BJ (cell line): ENCODE results near the gene PPP1R1B. TPM values are rescaled to one million over a fixed set of nuclear protein-coding genes. Genes with fewer than 3 reads are reported as not detected.

Experiments used
- CTCF ChIA-PET: fragments of 350-600 bp; formaldehyde crosslinking; extraction: SDS; loops from one replicate; lab custom pipeline; 2021; ENCODE audit warnings: antibody characterized with exemption, inconsistent platforms; lab: Yijun Ruan, JAX
- POLR2A ChIA-PET: fragments of 300-600 bp; sonication (Branson Sonifier 250); formaldehyde crosslinking; extraction: SDS; loops from one replicate; lab custom pipeline; 2021; ENCODE audit warnings: antibody characterized with exemption; lab: Charles Lee
- DNase-seq: peaks from one replicate; pipeline ENCODE4 v3.0.0-alpha.2; 2011; ENCODE audit warnings: low read depth
- H3K27me3 ChIP-seq: 2 replicates; pipeline ENCODE4 v1.6.0; 2011; ENCODE audit warnings: low read length; ENCODE audit not compliant: control insufficient read depth, insufficient read depth
- H3K36me3 ChIP-seq: 2 replicates; pipeline ENCODE4 v1.5.1; 2011; ENCODE audit warnings: low read length; ENCODE audit not compliant: control insufficient read depth, insufficient read depth
- H3K4me3 ChIP-seq: 2 replicates; pipeline ENCODE4 v1.5.1; 2011; ENCODE audit warnings: low read depth, mild to moderate bottlenecking, control low read depth, low read length
- CTCF ChIP-seq: IDR thresholded peaks from 2 replicates; pipeline ENCODE4 v1.5.1; 2011; ENCODE audit warnings: low read depth, mild to moderate bottlenecking, control low read depth, inconsistent platforms, low read length, moderate library complexity; ENCODE audit not compliant: insufficient read depth
- polyA plus RNA-seq: library from polyadenylated mRNA; depleted of rRNA; stranded (reverse); fragments of >200 nt; gene quantifications from 2 replicates; pipeline ENCODE4 v1.2.3, GENCODE V29; 2011

Gene PPP1R1B
- polyA plus RNA-seq, 1 experiment, result not detected

GRCh38 chr17:39607057-39607850 is 19.5 kb upstream of the PPP1R1B start:
- ChIA-PET CTCF (interaction anchor here (4.3 kb wide), 1 partner anchor 15 kb away, joined by 30 read pairs; no protein-coding TSS in a partner anchor), POLR2A (no interaction called here)
- no peak for DNase-seq

GRCh38 chr17:39607851-39608130 is 19.0 kb upstream of the PPP1R1B start, which contains the start of gene NEUROD2:
Gene NEUROD2 (minus strand): TSS chr17:39607920. CDS start chr17:39606599, 1,321 bp downstream.
- ChIA-PET CTCF (no interaction called here), POLR2A (no interaction called here)
- Histone ChIP-seq H3K36me3 (no peaks in the 10 kb centered on the region), H3K4me3 (no peak within 1 kb of the TSS), H3K27me3 (peaks cover 50% of the 10 kb centered on the region)
- TF ChIP-seq CTCF, result no peak
- no peak for DNase-seq

More at GRCh38 chr17:39607057-39607850, 19.5 kb upstream of the PPP1R1B start:
- H3K4me3 ChIP-seq, result no peak overlapping the region
- peaks cover 56% of the 10 kb centered on the region for H3K27me3 ChIP-seq
- no peaks in the 10 kb centered on the region for H3K36me3 ChIP-seq
- TF ChIP-seq CTCF, result no peak

DNA sequence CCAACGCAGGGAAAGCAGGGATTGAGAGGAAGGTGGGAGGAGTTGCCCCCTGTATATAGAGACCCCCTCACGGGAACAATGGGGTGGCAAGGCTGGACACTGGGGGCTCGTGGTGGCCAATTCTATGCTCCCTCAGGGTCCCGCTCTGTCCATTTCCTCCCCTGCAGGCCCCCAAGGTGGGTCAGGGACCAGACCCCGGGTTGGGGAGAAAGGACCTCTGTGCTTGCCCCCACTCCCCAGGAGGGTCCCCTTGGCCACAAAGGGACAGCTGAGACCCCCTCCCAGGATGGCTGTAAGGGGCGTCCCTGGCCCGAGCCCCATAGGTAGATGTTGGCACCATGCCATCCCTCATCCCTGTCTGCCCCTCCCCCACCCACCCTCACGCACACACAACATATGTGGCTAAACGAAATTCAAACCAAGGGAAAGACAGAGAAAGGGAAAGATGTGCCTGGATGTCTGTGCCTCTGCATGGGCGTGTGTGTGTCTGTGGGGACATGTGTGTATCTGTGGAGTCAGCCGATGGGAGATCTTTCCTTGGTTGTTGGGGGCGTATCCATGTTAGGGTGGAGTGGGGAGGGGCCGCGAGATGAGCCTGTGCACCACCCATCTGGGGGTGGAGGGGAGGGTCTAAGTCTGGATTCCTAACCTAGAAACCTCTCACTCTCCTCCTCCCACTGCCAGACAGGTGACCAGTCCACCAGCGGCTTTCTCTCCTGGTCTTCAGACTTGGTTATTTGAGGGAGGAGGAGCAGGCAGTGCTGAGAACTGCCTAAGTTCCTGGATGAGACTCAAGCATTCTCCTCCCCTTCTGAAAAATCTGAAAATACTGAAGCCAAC is 18.4 kb upstream of the PPP1R1B start:
- CTCF ChIA-PET, result no interaction called here
- POLR2A ChIA-PET, result no interaction called here

GRCh38 chr17:39609416-39610025 is 17.2 kb upstream of the PPP1R1B start:
- POLR2A ChIA-PET, result no interaction called here
- TF ChIP-seq CTCF, result no peak
- DNase-seq, result no peak
- Histone ChIP-seq H3K27me3 (peaks cover 43% of the 10 kb centered on the region), H3K36me3 (no peaks in the 10 kb centered on the region), H3K4me3 (no peak overlapping the region)
- CTCF ChIA-PET, result interaction anchor here (1.1 to 5.6 kb wide), 2 partner anchors 10 to 13 kb away, joined by 3 to 35 read pairs; no protein-coding TSS in a partner anchor

More for the DNA sequence above, 18.4 kb upstream of the PPP1R1B start:
- Histone ChIP-seq H3K27me3 (peaks cover 48% of the 10 kb centered on the region), H3K36me3 (no peaks in the 10 kb centered on the region), H3K4me3 (no peak overlapping the region)
- no peak for DNase-seq
- no peak for TF ChIP-seq CTCF
